Keratinocyte (primary cell): ENCODE data around the gene SYNE2.

ENCODE experiments used
- EZH2 ChIP-seq: IDR thresholded peaks from one replicate; pipeline ENCODE4 v1.6.1; 2012; ENCODE audit warnings: inconsistent platforms, mild to moderate bottlenecking, low read length, moderate library complexity
- TF ChIP-seq, protein P1 (sequence below), 3 experiments: IDR thresholded peaks in 1 of 3; conservative IDR thresholded peaks in 1 of 3; optimal IDR thresholded peaks in 1 of 3; 2 replicates in 2 of 3; 3 replicates in 1 of 3; pipeline versions ENCODE3 to v1.5.1; 2011; ENCODE audit warnings: low read length in 3 of 3, mild to moderate bottlenecking in 3 of 3, moderate library complexity in 2 of 3, control low read depth in 1 of 3, inconsistent platforms in 1 of 3; ENCODE audit not compliant: insufficient read depth in 2 of 3; ENCODE audit errors: extremely low read depth in 1 of 3

GRCh38 chr14:64095620-64096019 is 242.8 kb downstream of the SYNE2 start:
- TF ChIP-seq, protein P1, sequence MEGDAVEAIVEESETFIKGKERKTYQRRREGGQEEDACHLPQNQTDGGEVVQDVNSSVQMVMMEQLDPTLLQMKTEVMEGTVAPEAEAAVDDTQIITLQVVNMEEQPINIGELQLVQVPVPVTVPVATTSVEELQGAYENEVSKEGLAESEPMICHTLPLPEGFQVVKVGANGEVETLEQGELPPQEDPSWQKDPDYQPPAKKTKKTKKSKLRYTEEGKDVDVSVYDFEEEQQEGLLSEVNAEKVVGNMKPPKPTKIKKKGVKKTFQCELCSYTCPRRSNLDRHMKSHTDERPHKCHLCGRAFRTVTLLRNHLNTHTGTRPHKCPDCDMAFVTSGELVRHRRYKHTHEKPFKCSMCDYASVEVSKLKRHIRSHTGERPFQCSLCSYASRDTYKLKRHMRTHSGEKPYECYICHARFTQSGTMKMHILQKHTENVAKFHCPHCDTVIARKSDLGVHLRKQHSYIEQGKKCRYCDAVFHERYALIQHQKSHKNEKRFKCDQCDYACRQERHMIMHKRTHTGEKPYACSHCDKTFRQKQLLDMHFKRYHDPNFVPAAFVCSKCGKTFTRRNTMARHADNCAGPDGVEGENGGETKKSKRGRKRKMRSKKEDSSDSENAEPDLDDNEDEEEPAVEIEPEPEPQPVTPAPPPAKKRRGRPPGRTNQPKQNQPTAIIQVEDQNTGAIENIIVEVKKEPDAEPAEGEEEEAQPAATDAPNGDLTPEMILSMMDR (optimal IDR thresholded peaks at IDR 0.05 in 1 of 3, IDR thresholded peaks at IDR 0.05 in 1 of 3, conservative IDR thresholded peaks at IDR 0.05 in 1 of 3; ENCODE audit: extremely low read depth in 1 of 3, insufficient read depth in 2 of 3, low read length in 3 of 3) = no peak
- TF ChIP-seq EZH2 = no peak
